UCSD-AML1 (cell line): ENCODE data around the gene HIPK2.

Source experiments
- DNase-seq: peaks from one replicate; lab custom pipeline; 2025; ENCODE audit not compliant: unreplicated experiment; lab: John Stamatoyannopoulos, UW

The HIPK2 gene

DNA sequence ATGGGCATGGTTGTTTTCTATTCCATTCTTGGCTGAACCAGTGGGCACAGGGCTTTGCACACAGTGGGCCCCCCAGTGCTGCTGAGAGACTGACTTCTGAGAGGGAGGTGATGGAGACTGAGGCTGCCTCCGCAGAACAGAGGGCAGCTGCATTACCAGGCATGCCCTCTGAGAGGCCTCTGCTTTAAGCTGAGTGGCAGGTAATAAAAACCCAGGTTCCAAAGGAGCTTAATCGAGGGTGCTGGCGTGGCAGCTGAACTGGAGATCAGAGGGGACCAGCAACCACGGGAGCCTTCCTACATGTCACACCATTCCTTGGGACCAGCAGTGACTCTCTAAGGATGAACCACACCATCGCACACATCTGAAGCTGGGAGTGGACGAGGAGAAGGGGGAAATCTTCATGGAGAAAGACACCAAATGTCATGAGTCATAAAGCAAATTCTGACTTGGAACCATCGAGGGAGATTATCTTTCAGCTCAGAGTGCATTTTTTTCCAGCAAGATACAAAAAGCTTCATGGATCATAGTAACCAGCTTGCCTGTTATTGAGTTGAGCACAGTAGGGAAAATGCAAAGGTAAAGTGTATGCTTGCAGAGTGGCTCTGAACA is 24.6 kb downstream of the HIPK2 start:
- DNase-seq = no peak

DNA sequence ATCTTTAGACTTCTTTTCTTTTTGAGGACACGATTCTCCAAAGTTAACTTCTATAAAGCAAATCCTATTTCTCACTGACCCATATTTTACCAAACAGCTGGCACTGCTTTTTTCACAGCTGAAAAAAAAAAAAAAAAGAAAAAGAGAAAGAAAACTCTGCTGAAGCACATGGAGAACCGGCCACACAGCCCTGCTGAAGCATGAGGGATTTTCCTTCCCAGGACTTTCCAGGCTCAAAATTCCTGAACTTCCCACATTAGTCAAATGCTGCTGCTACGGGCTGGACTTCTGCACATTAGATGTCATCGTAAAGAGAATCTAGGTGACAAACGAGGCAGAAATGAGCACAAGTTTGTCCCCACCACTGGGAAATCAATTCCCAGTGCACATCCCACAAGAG is 25.2 kb downstream of the HIPK2 start:
- DNase-seq = no peak

DNA sequence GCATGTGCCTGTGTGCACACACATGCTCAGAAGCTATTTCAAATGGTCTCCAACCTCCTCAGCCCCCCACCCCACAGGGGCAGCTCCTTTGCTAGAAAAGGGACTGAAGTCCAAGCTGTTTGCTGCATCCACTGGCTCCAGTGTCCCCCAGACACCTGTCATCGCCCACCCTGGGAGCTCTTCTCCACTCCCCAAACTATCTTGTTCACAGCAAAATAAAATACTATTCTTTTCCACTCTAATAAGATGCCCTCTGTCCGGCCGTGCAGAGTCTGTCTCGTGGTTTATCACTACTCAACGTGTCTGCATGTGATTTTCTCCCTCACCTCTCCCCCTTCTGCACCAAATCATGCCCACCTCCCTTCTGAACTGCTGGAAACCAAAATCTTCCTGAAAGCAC is 25.6 kb downstream of the HIPK2 start:
- DNase-seq = no peak

DNA sequence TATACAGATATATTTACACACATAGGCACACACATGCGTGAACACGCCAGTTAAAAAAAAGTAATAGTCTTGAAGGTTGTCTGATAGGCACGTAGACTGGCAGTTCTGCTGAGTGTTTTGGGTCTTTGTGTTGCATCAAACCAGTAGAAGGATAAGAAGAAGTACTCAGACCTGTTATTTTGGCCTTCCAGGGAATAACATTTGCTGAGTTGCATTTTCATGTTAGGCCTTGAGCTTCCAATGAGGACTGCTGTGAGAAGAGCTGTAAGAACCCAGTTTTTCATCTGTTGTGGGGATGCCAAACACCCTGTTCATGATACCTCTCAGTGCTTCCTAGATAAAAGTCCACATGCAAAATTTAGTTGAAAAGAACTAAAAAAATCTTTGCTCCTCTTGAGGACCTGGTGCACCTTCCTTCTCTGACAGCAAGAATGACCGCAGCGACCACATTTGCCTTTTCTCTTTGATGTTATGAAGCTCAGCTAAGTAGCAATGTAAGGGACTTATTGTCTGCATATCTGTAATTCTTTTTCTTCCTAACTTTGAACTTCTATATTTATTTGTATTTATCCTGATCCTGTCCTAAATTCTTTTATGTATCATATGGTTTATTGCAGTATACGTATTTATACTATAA is 27.2 kb downstream of the HIPK2 start:
- DNase-seq = no peak

DNA sequence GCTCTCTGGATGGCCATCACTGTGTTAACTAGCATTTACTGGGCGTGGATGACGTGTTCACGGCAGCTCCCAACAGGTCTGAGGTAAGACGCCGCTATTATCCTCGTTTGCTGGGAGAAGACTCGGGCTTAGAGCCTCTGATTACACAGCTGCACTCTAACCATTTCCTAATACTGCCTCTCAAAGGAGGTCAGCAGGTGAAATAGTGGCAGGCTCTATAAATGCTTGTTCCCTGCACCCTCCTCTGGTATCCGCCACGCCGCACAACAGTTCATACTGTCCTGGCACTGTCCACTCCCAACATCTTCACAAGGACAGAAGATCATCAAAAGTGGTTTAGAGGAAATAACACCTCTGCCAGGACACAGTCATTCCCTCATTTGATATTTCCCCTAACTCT is 28.3 kb downstream of the HIPK2 start:
- no peak for DNase-seq

DNA sequence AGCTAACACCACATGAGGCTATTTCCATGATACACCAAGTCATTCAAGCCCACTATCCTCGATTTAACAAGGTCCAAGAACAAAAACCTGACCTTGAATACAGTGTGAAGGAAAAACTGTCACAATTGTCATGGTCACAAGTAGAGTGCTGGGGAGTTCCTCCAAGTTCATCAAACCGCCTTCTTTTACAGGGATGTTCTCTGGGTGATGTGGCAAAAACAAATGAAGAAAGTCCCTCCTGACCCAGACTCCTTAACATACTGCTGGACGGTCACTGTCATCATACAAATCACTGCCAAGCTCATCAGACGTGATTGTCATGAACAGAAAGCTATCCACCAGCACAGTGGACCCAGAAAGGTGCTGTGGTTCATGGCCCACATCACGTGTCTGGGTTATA is 28.9 kb downstream of the HIPK2 start:
- DNase-seq = no peak

DNA sequence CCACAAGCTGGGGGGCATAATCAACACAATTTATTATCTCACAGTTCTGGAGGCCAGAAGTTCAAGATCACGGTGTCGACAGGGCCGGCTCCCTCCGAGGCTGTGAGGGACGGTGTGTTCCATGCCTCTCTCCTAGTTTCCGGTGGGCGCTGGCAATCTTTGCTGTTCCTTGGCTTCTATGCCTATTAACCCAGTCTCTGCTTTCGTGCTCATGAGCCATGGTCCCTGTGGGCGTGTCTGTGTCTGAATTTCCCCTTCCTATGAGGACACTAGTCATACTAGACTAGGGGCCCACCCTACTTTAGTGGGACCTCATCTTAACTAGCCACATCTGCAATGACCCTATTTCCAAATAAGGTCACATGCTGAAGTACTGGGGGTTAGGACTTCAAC is 29.4 kb downstream of the HIPK2 start:
- no peak for DNase-seq

DNA sequence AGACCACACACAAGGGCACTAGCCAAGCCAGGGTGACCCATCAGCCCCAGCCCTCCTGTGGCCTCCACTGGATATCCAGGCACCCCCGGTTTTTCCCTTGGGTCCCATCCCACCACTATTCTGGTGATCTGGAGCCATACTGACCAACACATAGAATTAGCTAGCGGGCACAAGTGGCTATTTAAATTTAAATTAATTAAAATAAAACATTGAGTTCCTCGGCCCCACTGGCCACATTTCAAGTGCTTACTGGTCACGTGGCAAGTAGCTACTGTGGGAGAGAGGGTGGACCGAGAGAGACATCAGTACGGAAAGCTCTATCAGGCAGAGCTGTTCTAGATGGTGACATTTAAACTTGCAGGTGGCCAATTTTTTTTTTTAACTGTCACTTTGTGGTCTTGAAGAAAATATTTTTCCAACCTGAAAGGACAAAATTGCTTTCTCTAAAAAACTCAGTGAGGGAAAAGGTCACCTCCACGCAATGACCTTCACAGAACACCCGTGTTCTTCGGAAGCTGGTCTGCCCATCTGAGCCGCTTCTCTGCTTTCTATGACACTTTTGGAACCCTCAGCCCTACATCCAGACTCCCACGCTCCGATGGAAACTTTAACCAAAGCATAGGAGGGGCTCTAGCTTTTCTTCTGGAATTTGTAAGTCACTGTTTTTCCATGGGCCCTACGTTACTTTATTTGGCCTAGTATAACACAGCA is 30.0 kb downstream of the HIPK2 start:
- DNase-seq = no peak

DNA sequence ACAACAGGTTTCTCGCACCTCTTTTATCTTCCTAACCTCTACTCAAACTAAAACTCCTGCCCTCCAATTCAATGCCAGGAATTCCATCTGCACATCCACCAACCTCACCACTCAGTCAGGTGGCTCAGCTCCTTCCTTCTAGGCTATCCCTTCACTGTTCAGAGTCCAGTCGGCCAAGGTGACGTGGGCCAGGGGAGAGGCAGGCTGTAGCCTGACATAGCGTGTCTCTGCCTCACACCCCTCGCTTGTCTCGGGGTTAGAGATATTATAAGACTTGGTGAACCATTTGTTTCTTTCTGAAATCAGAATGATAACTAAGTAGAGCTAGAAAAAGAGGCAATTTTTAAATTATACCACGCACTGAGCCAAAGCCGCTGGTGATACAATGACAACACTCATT is 31.1 kb downstream of the HIPK2 start:
- no peak for DNase-seq

DNA sequence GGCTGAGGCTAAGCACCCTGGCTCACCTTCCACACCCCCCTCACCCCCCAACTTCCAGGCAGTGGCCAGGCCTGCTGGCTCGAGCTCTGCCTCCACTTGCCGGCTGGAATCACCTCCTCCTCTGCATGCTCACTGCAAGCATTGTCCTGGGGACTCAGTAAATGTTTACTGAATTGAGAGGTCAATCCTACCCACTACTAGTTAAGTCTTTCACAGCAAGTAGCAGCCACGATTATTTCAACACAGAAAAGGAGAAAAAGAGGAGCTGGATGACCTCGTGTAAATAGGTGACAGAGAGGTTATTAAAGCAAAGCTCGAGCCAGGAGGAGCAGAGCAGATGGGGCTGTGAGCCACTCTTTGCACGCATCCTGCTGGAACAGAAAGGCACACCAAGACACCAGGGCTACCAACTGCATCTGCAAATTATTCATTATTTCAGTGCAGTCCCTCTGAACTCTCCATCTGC is 32.1 kb downstream of the HIPK2 start:
- DNase-seq = no peak

DNA sequence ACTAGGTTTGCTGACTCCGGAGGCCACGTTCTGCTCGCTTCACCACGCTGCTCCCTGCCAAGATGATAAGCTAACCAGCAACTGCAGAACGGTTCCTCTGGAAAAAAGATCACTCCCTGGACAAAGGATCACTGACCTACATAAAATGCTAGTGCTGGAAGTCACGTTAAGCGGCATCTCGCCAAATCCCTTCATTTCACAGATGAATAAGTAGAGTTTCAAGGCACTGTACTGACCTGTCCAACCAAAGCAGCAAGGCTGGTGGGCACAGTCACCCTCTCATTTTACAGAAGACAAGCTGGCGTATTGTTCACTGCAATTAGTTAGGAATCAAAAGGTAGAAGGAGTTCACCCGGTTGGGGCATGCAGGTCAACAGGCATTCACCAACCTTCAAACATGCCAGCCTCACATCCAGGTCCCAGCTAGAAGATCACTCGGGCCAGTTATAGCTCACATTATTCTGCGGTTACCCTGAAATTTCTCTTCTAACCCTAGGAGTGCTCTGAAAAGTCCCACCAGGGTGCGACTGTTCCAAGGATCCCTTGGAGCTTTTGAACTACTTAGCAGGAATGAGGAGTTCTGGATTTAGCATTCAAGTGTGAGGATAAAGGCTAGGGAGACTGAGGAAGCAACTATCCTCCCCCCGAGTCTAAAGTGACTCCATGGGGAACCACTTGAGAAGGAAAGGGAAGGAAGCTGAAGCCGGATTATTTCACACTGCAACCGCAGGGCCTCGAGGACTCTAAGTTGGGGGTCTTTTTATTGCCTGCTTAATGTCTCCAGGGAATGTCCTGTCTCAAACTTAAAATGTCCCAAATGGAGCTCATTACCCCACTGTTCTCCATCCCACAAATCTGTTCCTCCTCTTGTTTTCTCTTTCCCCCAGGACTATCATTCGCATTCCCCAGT is 32.8 kb downstream of the HIPK2 start:
- DNase-seq = no peak

DNA sequence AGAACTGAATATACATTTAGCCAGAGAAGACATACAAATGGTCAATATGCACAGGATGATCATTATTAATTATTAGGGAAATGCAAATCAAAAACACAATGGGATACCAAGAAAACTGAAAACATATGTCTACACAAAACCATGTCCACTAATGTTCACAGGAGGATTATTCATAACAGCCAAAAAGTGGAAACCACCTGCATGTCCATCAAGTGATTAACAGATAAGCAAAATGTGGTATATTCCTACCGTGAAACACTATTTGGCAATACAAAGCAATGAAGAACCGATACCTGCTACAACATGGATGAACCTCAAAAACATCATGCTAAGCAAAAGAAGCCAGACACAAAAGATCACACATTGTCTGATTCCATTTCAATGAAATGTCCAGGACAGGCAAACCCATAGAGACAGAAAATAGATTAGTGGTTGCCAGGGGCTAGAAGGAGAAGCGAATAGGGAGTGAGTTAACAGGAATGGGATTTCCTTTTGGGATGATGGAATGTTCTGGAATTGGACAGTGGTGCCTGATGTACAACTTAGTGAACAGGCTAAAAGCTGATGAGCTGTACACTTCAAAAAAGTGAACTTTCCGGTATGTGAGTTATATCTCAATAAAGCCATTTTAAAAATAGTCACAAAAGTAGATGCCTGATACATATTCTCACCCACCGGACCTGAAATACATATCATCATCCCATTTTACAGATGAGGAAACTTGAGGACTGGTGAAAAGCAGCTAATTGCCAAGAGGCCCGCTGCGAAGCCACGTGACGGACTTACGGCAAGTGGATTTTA is 33.6 kb downstream of the HIPK2 start:
- no peak for DNase-seq

DNA sequence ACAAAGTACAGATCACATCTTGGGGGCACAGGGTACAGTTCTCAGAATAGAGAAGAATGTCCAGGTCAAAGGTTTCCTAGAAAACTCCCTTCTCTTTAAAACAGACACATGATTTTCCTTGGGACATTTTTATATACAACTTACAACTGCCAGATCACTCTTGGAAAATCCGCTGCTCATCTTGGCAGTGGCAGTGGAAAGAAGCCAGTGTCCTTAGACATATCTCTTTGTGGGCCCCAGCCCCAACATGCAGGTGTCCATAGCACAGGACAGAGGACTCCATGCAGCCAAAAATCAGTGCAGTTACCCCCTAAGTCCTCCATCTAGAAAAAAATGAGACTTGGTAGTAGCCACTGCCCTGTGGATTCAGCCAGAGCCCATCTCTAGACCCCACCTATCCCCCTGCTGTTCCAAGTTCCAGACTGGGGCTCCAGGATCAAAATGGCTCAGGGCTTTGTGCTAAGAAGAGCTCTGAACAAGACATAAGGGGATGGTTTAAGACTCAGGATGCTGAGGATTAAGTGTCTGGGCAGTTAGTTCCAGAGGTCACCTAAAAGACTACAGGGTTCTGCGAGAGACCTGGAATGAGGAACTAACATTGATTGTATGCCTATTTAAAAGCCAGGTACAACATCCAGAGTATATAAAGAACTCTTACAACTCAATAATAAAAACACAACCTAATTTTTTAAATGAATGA is 34.4 kb downstream of the HIPK2 start:
- DNase-seq = no peak

DNA sequence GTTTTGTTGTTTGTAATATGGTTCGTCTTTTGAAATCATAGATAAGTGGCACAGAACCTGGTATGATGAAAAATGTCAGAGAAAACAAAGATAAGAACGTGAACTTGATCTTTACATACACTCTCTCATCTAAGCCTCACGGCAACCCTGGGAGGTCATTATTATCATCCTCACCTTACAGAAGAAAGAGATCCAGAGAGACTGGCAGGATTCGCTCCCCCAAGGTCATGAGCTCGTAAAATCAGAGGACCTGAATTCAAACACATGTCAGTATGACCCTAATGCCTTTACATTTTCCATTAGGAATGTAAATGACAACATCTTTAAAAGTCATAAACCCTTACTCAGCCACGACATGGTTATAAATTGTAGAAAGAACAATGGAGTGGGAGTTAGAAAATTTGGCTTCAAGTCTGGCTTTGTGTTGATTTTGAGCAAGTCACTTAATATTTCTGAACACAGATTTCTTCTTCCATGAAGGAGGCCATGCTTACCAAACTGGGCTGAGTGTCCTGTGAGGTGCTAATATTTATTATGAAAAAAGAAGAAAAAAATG is 35.9 kb downstream of the HIPK2 start:
- DNase-seq = no peak

DNA sequence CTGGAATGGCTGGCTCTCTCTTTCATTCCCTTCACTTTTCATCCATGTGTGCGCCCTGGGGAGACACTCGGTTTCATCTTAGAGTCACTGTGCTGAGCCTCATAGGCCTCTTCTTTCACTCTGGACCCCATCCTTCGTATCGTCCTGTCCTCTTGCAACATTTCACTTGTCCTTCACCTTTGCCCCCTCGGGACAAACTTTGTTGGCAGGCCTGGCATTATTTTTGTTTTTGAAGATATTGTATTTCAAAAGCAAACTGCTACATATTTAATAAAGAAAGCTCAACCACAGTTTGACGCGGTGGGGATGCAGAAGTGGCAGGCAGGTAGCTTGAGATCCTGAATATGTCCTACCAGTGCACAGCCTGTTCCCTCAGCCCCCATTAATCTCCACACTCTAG is 36.6 kb downstream of the HIPK2 start:
- no peak for DNase-seq

DNA sequence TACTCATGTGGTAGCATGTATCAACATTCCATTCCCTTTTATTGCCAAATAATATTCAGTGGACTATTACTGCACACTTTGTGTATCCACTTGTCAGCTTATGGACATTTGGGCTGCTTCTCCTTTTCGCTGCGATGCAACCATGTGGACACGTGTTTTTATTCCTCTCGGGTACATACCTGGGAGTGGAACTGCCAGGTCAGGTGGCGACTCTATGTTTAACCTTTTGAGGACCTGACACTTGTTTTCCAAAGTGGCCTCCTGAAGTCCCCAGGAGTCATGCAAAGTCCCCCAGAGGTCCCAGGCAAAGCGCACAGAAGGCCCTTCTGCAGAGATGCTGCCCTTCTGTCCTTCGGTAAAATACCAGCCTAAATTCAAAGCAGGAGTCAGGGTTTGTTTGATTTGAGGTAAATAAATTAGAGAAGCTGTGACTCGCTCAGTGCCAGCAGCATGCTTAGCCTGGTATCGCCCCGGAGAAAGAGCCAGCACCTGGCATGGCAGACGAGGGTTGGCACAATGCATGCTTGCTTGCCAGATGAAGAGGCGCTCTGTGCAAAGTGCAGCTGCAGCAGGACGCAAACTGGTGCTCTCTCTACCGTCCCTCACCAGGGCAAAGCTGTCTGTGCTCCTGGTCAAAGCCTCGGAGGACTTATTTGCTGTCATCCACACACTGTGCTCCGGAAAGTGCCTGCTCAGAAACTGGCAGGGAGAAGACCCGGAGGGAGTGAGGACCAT is 37.8 kb downstream of the HIPK2 start:
- DNase-seq = no peak

DNA sequence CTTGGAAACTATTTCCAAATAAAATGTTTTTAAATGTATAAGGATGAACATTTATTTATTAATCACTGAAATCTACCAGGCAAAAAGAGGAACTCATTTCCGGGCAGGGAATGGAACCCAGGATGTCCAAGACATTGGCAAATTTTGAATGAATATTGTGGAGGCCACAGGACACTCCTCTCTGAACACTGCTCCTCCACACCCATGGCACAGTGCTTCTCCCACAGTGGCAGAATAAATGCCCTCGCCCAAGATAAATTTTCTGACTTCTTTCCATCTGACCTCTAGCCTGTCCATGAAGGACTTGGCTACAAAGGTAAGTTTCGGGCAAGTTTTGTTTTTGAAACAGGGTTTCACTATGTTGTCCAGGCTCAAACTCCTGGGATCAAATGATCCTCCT is 39.0 kb downstream of the HIPK2 start:
- DNase-seq = no peak

DNA sequence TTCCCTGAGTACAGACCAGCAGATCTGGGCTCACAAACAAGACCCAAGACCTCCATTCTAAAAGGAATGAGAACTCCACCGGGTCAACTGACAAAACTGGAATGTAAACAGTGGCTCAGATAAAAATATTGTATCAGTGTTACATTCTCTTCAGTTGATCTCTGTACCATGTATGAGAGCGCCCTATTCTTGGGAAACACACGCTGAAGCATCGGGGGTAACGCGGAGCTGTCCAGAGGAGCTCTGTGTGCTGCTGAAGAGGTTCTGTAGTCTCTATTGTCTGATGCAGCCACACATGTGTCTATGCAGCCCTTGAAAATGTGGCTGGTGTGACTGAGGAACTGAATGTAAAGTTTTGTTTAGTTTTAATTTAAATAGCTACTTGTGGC is 39.7 kb downstream of the HIPK2 start:
- no peak for DNase-seq
